Measurements from ENCODE around the gene ALK.

GRCh38 chr2:29753671-29754444 is 167.5 kb downstream of the ALK start:
- TF ChIP-seq, protein P1, sequence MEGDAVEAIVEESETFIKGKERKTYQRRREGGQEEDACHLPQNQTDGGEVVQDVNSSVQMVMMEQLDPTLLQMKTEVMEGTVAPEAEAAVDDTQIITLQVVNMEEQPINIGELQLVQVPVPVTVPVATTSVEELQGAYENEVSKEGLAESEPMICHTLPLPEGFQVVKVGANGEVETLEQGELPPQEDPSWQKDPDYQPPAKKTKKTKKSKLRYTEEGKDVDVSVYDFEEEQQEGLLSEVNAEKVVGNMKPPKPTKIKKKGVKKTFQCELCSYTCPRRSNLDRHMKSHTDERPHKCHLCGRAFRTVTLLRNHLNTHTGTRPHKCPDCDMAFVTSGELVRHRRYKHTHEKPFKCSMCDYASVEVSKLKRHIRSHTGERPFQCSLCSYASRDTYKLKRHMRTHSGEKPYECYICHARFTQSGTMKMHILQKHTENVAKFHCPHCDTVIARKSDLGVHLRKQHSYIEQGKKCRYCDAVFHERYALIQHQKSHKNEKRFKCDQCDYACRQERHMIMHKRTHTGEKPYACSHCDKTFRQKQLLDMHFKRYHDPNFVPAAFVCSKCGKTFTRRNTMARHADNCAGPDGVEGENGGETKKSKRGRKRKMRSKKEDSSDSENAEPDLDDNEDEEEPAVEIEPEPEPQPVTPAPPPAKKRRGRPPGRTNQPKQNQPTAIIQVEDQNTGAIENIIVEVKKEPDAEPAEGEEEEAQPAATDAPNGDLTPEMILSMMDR (IDR thresholded peaks at IDR 0.05; ENCODE audit: low read length), result no peak
- no peak for TF ChIP-seq EZH2 (IDR thresholded peaks at IDR 0.05; ENCODE audit: borderline replicate concordance, low read length)
